H9 (cell line): ENCODE results near the gene FBXO47. TPM values are rescaled to one million over a fixed set of nuclear protein-coding genes. Genes with fewer than 3 reads are reported as not detected.

Experiments used
- DNase-seq: peaks from one replicate; pipeline ENCODE4 v3.0.0-alpha.2; 2017
- H2AFZ ChIP-seq: one replicate; pipeline ENCODE4 v1.6.1; 2013; ENCODE audit warnings: mild to moderate bottlenecking, low read length, control low read depth, moderate library complexity
- H2AK5ac ChIP-seq: 2 replicates; pipeline ENCODE4 v1.6.1; 2013; ENCODE audit warnings: low read length, control low read depth, mixed read lengths; ENCODE audit not compliant: insufficient read length
- H2BK120ac ChIP-seq: one replicate; pipeline ENCODE4 v1.6.1; 2013; ENCODE audit warnings: low read depth, mild to moderate bottlenecking, low read length, control low read depth, inconsistent platforms; ENCODE audit not compliant: poor library complexity, severe bottlenecking
- H2BK12ac ChIP-seq: 2 replicates; pipeline ENCODE4 v1.6.1; 2013; ENCODE audit warnings: low read length, control low read depth, mixed read lengths, low read depth; ENCODE audit not compliant: insufficient read length
- H2BK15ac ChIP-seq: 2 replicates; pipeline ENCODE4 v1.6.1; 2013; ENCODE audit warnings: low read depth, low read length, control low read depth
- H2BK20ac ChIP-seq: one replicate; pipeline ENCODE4 v1.6.1; 2013; ENCODE audit warnings: low read depth, mild to moderate bottlenecking, low read length, control low read depth, inconsistent platforms; ENCODE audit not compliant: poor library complexity, severe bottlenecking
- H2BK5ac ChIP-seq: 2 replicates; pipeline ENCODE4 v1.6.1; 2013; ENCODE audit warnings: low read length, control low read depth, mixed read lengths; ENCODE audit not compliant: insufficient read length
- H3K14ac ChIP-seq: 2 replicates; pipeline ENCODE4 v1.6.1; 2013; ENCODE audit warnings: low read length, control low read depth; ENCODE audit not compliant: insufficient read depth
- H3K18ac ChIP-seq: 2 replicates; pipeline ENCODE4 v1.6.1; 2013; ENCODE audit warnings: low read depth, mild to moderate bottlenecking, mixed read lengths, low read length, control low read depth; ENCODE audit not compliant: insufficient read length
- H3K23ac ChIP-seq: 2 replicates; pipeline ENCODE4 v1.6.1; 2013; ENCODE audit warnings: low read length, control low read depth, mixed read lengths, low read depth; ENCODE audit not compliant: insufficient read length
- H3K23me2 ChIP-seq: 2 replicates; pipeline ENCODE4 v1.6.1; 2013; ENCODE audit warnings: low read depth, mild to moderate bottlenecking, mixed read lengths, low read length, control low read depth; ENCODE audit not compliant: insufficient read length, poor library complexity, severe bottlenecking
- H3K27ac ChIP-seq: 2 replicates; pipeline ENCODE4 v1.5.1; 2013; ENCODE audit warnings: low read length, control low read depth, mixed read lengths, low read depth; ENCODE audit not compliant: insufficient read length
- H3K27me3 ChIP-seq: 2 replicates; pipeline ENCODE4 v1.6.1; 2013; ENCODE audit warnings: low read length, control low read depth, inconsistent platforms; ENCODE audit not compliant: insufficient read depth
- H3K4ac ChIP-seq: 2 replicates; pipeline ENCODE4 v1.6.1; 2013; ENCODE audit warnings: low read depth, mild to moderate bottlenecking, control low read depth, inconsistent platforms, low read length, moderate library complexity
- H3K4me1 ChIP-seq: 2 replicates; pipeline ENCODE4 v1.6.1; 2013; ENCODE audit warnings: low read length, control low read depth, inconsistent platforms; ENCODE audit not compliant: insufficient read depth
- H3K4me2 ChIP-seq: 2 replicates; pipeline ENCODE4 v1.6.1; 2013; ENCODE audit warnings: low read length, control low read depth, mixed read lengths; ENCODE audit not compliant: insufficient read length, insufficient read depth
- H3K56ac ChIP-seq: 2 replicates; pipeline ENCODE4 v1.6.1; 2013; ENCODE audit warnings: low read depth, mild to moderate bottlenecking, mixed read lengths, low read length, control low read depth; ENCODE audit not compliant: insufficient read length
- H3K79me1 ChIP-seq: 2 replicates; pipeline ENCODE4 v1.6.1; 2013; ENCODE audit warnings: low read depth, mild to moderate bottlenecking, moderate library complexity, low read length, control low read depth, inconsistent platforms; ENCODE audit not compliant: insufficient read depth, poor library complexity, severe bottlenecking
- H3K79me2 ChIP-seq: 2 replicates; pipeline ENCODE4 v1.6.1; 2013; ENCODE audit warnings: low read length, control low read depth, inconsistent platforms; ENCODE audit not compliant: insufficient read depth
- H3K9ac ChIP-seq: 2 replicates; pipeline ENCODE4 v1.6.1; 2013; ENCODE audit warnings: low read length, control low read depth, mixed read lengths; ENCODE audit not compliant: insufficient read length; ENCODE audit errors: extremely low read depth
- H3K9me3 ChIP-seq: one replicate; pipeline ENCODE4 v1.6.1; 2013; ENCODE audit warnings: low read depth, low read length, inconsistent platforms; ENCODE audit not compliant: control insufficient read depth
- H3T11ph ChIP-seq: one replicate; pipeline ENCODE4 v1.6.1; 2013; ENCODE audit warnings: mild to moderate bottlenecking, low read length, control low read depth, inconsistent platforms
- H4K20me1 ChIP-seq: one replicate; pipeline ENCODE4 v1.6.1; 2013; ENCODE audit not compliant: control insufficient read depth, insufficient read length, insufficient read depth
- H4K5ac ChIP-seq: 2 replicates; pipeline ENCODE4 v1.6.1; 2013; ENCODE audit warnings: low read depth, mild to moderate bottlenecking, mixed read lengths, low read length, control low read depth; ENCODE audit not compliant: insufficient read length
- H4K8ac ChIP-seq: replicated peaks from 2 replicates; pipeline ENCODE4 v1.6.1; 2013; ENCODE audit warnings: low read length, control low read depth, mixed read lengths, low read depth; ENCODE audit not compliant: insufficient read length
- H4K91ac ChIP-seq: 2 replicates; pipeline ENCODE4 v1.6.1; 2013; ENCODE audit warnings: low read depth, mild to moderate bottlenecking, moderate library complexity, mixed read lengths, low read length, control low read depth; ENCODE audit not compliant: insufficient read length
- H3K27ac Mint-ChIP-seq, 3 experiments: 2 replicates in 2 of 3; 3 replicates in 1 of 3; pipeline ENCODE4 v1.8.0; 2020 to 2021; ENCODE audit warnings: mixed read lengths in 3 of 3, mild to moderate bottlenecking in 1 of 3, moderate library complexity in 1 of 3
- H3K27me3 Mint-ChIP-seq: 2 replicates; pipeline ENCODE4 v1.8.0; 2021; ENCODE audit warnings: low read depth, mild to moderate bottlenecking, moderate library complexity, mixed read lengths
- H3K36me3 Mint-ChIP-seq, 3 experiments: 2 replicates in 2 of 3; 3 replicates in 1 of 3; pipeline ENCODE4 v1.8.0; 2020 to 2021; ENCODE audit warnings: low read depth in 3 of 3, mixed read lengths in 3 of 3; ENCODE audit not compliant: insufficient read depth in 1 of 3
- H3K4me1 Mint-ChIP-seq, 2 experiments: 2 replicates each; pipeline ENCODE4 v1.8.0; 2020; ENCODE audit warnings: mixed read lengths in 2 of 2
- H3K4me3 Mint-ChIP-seq, 2 experiments: 2 replicates in 1 of 2; 3 replicates in 1 of 2; pipeline ENCODE4 v1.8.0; 2020 to 2021; ENCODE audit warnings: mild to moderate bottlenecking in 2 of 2, mixed read lengths in 2 of 2, moderate library complexity in 1 of 2
- H3K9me3 Mint-ChIP-seq, 2 experiments: 2 replicates in 1 of 2; 3 replicates in 1 of 2; pipeline ENCODE4 v1.8.0; 2020; ENCODE audit warnings: mild to moderate bottlenecking in 2 of 2, mixed read lengths in 2 of 2, moderate library complexity in 1 of 2
- WGBS: extraction: QIAGEN DNeasy Blood & Tissue Kit; methylation state at CpG from one replicate; pipeline ENCODE4 v1.1.7; 2013; ENCODE audit warnings: missing lambda C conversion rate, low lambda C conversion rate, mixed read lengths; ENCODE audit not compliant: insufficient read length; ENCODE audit errors: extremely low coverage; 5-methylcytosine and 5-hydroxymethylcytosine counted together
- total RNA-seq: library from RNA; stranded (reverse); gene quantifications from 2 replicates; pipeline ENCODE4 v1.2.1, GENCODE V29; 2021
- TF ChIP-seq, protein P1 (sequence below): fragments of 200-600 bp; sonication (generic); conservative IDR thresholded peaks from 3 replicates; pipeline ENCODE4 v1.8.0; 2021; ENCODE audit warnings: antibody characterized with exemption, mild to moderate bottlenecking

Gene FBXO47
- total RNA-seq, 1 experiment from 2014 or later, result not detected

GRCh38 chr17:38961413-38961812 is 5.8 kb downstream of the FBXO47 start:
- TF ChIP-seq, protein P1, sequence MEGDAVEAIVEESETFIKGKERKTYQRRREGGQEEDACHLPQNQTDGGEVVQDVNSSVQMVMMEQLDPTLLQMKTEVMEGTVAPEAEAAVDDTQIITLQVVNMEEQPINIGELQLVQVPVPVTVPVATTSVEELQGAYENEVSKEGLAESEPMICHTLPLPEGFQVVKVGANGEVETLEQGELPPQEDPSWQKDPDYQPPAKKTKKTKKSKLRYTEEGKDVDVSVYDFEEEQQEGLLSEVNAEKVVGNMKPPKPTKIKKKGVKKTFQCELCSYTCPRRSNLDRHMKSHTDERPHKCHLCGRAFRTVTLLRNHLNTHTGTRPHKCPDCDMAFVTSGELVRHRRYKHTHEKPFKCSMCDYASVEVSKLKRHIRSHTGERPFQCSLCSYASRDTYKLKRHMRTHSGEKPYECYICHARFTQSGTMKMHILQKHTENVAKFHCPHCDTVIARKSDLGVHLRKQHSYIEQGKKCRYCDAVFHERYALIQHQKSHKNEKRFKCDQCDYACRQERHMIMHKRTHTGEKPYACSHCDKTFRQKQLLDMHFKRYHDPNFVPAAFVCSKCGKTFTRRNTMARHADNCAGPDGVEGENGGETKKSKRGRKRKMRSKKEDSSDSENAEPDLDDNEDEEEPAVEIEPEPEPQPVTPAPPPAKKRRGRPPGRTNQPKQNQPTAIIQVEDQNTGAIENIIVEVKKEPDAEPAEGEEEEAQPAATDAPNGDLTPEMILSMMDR, result no peak
- Mint-ChIP-seq H3K36me3 (0 out of 7 replicates have a peak, but pooled peaks cover 0 to under 1% (median 0%) of the 10 kb centered on the region in 3 experiments), H3K9me3 (no peaks in the 10 kb centered on the region), H3K27ac (no peak overlapping the region), H3K27me3 (no peaks in the 10 kb centered on the region), H3K4me1 (no peaks in the 10 kb centered on the region), H3K4me3 (no peak overlapping the region)
- H3K9me3 ChIP-seq, result no peaks in the 10 kb centered on the region
- no peak overlapping the region for H3K4me2 ChIP-seq
- no peak overlapping the region for H2AK5ac ChIP-seq
- H4K91ac ChIP-seq, result no peak overlapping the region
- no peak for DNase-seq
- no peak overlapping the region for H3T11ph ChIP-seq
- no peak overlapping the region for H2BK5ac ChIP-seq
- H3K27ac ChIP-seq, result no peak overlapping the region
- no peaks in the 10 kb centered on the region for H3K79me2 ChIP-seq
- no peak overlapping the region for H2BK12ac ChIP-seq
- no peaks in the 10 kb centered on the region for H3K79me1 ChIP-seq
- no peak overlapping the region for H3K23ac ChIP-seq
- no peak overlapping the region for H3K18ac ChIP-seq
- H3K56ac ChIP-seq, result no peak overlapping the region
- no peaks in the 10 kb centered on the region for H3K4me1 ChIP-seq
- no peaks in the 10 kb centered on the region for H4K20me1 ChIP-seq
- H2BK120ac ChIP-seq, result no peak overlapping the region
- no CpG with 5 or more reads among the region's 4 CpGs for WGBS
- H3K23me2 ChIP-seq, result no peaks in the 10 kb centered on the region
- H4K8ac ChIP-seq, result no peak overlapping the region
- H3K27me3 ChIP-seq, result no peaks in the 10 kb centered on the region
- no peak overlapping the region for H4K5ac ChIP-seq
- no peak overlapping the region for H3K9ac ChIP-seq
- no peak overlapping the region for H2BK20ac ChIP-seq
- no peak overlapping the region for H3K14ac ChIP-seq
- no peak overlapping the region for H2BK15ac ChIP-seq
- H2AFZ ChIP-seq, result no peak overlapping the region
- H3K4ac ChIP-seq, result no peak overlapping the region
